ENCODE measurements around the gene CD82.

GRCh38 chr11:44528581-44528980 is 36.9 kb upstream of the CD82 start:
- TF ChIP-seq POLR2A (IDR thresholded peaks at IDR 0.05) (no peak), CTCF (IDR thresholded peaks at IDR 0.05) (no peak)

All from breast epithelium (tissue), 3 donors.